ENCODE measurements around the gene POLD2. TPM values are rescaled to one million over a fixed set of nuclear protein-coding genes. Genes with fewer than 3 reads are reported as not detected.

POLD2 gene
- total and polyA plus RNA-seq, 2 of the 13 experiments (the other 11 are each of a cell fraction or from before 2014, with no cell fraction given): 87.6 to 95.1 TPM

- in situ Hi-C loops (cut with HindIII; ENCODE audit: extremely low pct_ligation_motif_present, low pct_unique_long_range_greater_than_20kb): no loop called here
- no peak overlapping the region for H3K27ac ChIP-seq (ENCODE audit: extremely low read length, insufficient read depth, low read length)
- no peak for DNase-seq (ENCODE audit: low spot score)
- no peak overlapping the region for H3K4me3 ChIP-seq (replicated peaks in 1 of 3; ENCODE audit: insufficient read depth in 1 of 3, low read depth in 2 of 3, low read length in 3 of 3)
- BruUV-seq (replicated peaks): no TSS peak
- H3K9ac ChIP-seq (ENCODE audit: insufficient read depth, low read depth, low read length): no peak overlapping the region
- no peak overlapping the region for H3K4me2 ChIP-seq (ENCODE audit: low read depth, low read length)
- no peak for ATAC-seq
- no peaks in the 10 kb centered on the region for H4K20me1 ChIP-seq (ENCODE audit: insufficient read depth, low read length)
- H3K36me3 ChIP-seq (replicated peaks in 1 of 2; ENCODE audit: control insufficient read depth in 1 of 2, insufficient read depth in 2 of 2, low read length in 2 of 2): no peaks in the 10 kb centered on the region
- H2AFZ ChIP-seq (ENCODE audit: low read length): no peak overlapping the region
- TF ChIP-seq ZBTB33 (CRISPR knock-in tag; IDR thresholded peaks at IDR 0.05) (no peak), TMF1 (CRISPR knock-in tag; IDR thresholded peaks at IDR 0.05; ENCODE audit: low read depth) (no peak), ZNF569 (CRISPR knock-in tag; IDR thresholded peaks at IDR 0.05; ENCODE audit: borderline replicate concordance) (no peak), ZNF639 (CRISPR knock-in tag; conservative IDR thresholded peaks at IDR 0.05) (no peak), ZSCAN9 (CRISPR knock-in tag; IDR thresholded peaks at IDR 0.05; ENCODE audit: borderline replicate concordance) (no peak)
- 0% methylated on average over 1 of the region's 1 CpG for WGBS (ENCODE audit: low lambda C conversion rate)
- FAIRE-seq: no peak
- H3K9me3 ChIP-seq (ENCODE audit: low read length): no peaks in the 10 kb centered on the region
- H3K27me3 ChIP-seq (ENCODE audit: control insufficient read depth in 1 of 2, insufficient read depth in 2 of 2, low read length in 2 of 2): no peaks in the 10 kb centered on the region; a peak in 1 of 5 replicates
- CTCF ChIA-PET (ENCODE audit: low intra/inter-chr PET ratio, low total read pairs): no interaction called here
- intact Hi-C loops (cut with micrococcal nuclease; ENCODE audit: unreplicated experiment): no loop called here
- POLR2A ChIA-PET: no interaction called here
- H3K79me2 ChIP-seq (ENCODE audit: insufficient read depth, low read length): no peaks in the 10 kb centered on the region
- H3K4me1 ChIP-seq (ENCODE audit: insufficient read depth, low read length): no peaks in the 10 kb centered on the region
These were observed 40.2 kb upstream of the POLD2 start for GRCh38 chr7:44163591-44163990.
